ENCODE measurements around the gene PRRX2.
"Not testable (repeated sequence)": the region's sequence is repeated elsewhere in the genome, so short reads cannot be mapped to it uniquely, and the experiment has no call there.

The PRRX2 gene

GRCh38 chr9:129737479-129738274 lies 72.2 kb downstream of the PRRX2 start:
- peak; percentile 82 for DNase-seq

GRCh38 chr9:129739432-129739831 lies 74.0 kb downstream of the PRRX2 start:
- no peak for DNase-seq

- DNase-seq: no peak
Observed at GRCh38 chr9:129740174-129740573, 74.7 kb downstream of the PRRX2 start.

GRCh38 chr9:129740666-129741464 lies 75.4 kb downstream of the PRRX2 start:
- no peak for DNase-seq

GRCh38 chr9:129745200-129745599 lies 79.8 kb downstream of the PRRX2 start:
- DNase-seq: no peak

- DNase-seq: no peak
Observed at GRCh38 chr9:129746092-129746777, 80.8 kb downstream of the PRRX2 start.

- no peak for DNase-seq
Observed at GRCh38 chr9:129748249-129748648, 82.8 kb downstream of the PRRX2 start.

- DNase-seq: not testable (repeated sequence)
Observed at GRCh38 chr9:129749052-129749451, 83.6 kb downstream of the PRRX2 start.

GRCh38 chr9:129749575-129749974 lies 84.1 kb downstream of the PRRX2 start:
- DNase-seq: no peak

- no peak for DNase-seq
Observed at GRCh38 chr9:129750013-129750638, 84.7 kb downstream of the PRRX2 start.

- no peak for DNase-seq
Observed at GRCh38 chr9:129751841-129752801, 86.7 kb downstream of the PRRX2 start.

GRCh38 chr9:129752900-129753729 lies 87.7 kb downstream of the PRRX2 start, which contains the start of gene PTGES:
PTGES (minus strand) TSS chr9:129753042; CDS start chr9:129753012, 30 bp downstream.
- peak; percentile 18 for DNase-seq

GRCh38 chr9:129755151-129755550 lies 89.7 kb downstream of the PRRX2 start:
- no peak for DNase-seq

- no peak for DNase-seq
Observed at GRCh38 chr9:129756191-129756590, 90.7 kb downstream of the PRRX2 start.

GRCh38 chr9:129757045-129757444 lies 91.6 kb downstream of the PRRX2 start:
- no peak for DNase-seq

GRCh38 chr9:129759319-129759718 lies 93.9 kb downstream of the PRRX2 start:
- no peak for DNase-seq

- DNase-seq: no peak
Observed at GRCh38 chr9:129759804-129760502, 94.5 kb downstream of the PRRX2 start.

GRCh38 chr9:129760784-129761183 lies 95.3 kb downstream of the PRRX2 start:
- DNase-seq: not testable (repeated sequence)

GRCh38 chr9:129761293-129761900 lies 96.0 kb downstream of the PRRX2 start:
- DNase-seq: no peak

Data from effector CD8-positive, alpha-beta T cell (primary cell).